GM18867 (cell line): ENCODE results near the gene PHC2.

Experiments
- ATAC-seq: cut with Tn5 transposase; IDR thresholded peaks from one replicate; pipeline ENCODE4 v1.9.1; 2021; ENCODE audit warnings: mild to moderate bottlenecking, moderate library complexity; ENCODE audit not compliant: unreplicated experiment

The PHC2 gene

DNA sequence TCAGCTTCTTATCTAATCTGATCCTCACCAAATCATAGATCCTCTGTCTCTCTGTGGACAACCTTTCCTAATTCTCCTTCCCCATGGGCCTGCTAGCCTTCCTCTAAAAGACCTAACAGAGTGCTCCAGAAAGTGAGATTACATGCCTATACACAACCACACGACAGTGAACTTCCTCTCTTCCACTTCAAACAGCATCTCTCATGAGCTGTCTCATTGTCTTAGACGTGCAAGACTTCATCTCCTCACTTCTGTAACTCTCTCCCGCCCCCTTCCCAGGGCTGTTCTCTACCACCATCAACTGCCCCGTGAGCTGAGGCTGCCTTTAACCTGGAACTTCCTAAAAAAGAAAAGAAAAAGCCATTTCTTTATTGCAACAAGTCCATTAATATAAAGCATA is 95.9 kb downstream of the PHC2 start:
- no peak for ATAC-seq

DNA sequence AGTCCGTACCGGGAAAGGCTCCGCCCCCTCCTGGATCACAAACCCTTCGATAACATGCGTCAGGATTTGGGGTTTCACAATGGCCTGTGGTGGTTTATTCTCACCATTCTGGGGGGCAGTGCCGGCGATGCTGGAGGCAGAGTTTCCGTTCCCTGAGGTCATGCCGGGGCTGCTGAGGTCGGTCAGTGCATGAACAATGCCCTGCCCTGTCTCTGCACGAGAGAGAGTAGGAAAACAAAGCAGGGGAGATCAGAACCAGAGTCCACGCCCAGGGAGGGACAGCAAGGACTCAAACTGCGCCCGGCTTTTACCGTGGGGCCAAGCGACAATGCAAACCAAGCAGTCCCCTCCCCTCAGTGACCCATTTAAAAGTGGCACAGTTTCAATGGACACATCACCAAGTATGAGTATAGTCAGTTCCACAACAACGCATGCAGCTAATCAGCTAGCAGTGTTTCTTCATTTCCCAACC is 96.8 kb downstream of the PHC2 start:
- ATAC-seq, result no peak

GRCh38 chr1:33332881-33333280 is 98.0 kb downstream of the PHC2 start:
- ATAC-seq, result no peak

GRCh38 chr1:33332357-33332789 is 98.5 kb downstream of the PHC2 start:
- no peak for ATAC-seq

DNA sequence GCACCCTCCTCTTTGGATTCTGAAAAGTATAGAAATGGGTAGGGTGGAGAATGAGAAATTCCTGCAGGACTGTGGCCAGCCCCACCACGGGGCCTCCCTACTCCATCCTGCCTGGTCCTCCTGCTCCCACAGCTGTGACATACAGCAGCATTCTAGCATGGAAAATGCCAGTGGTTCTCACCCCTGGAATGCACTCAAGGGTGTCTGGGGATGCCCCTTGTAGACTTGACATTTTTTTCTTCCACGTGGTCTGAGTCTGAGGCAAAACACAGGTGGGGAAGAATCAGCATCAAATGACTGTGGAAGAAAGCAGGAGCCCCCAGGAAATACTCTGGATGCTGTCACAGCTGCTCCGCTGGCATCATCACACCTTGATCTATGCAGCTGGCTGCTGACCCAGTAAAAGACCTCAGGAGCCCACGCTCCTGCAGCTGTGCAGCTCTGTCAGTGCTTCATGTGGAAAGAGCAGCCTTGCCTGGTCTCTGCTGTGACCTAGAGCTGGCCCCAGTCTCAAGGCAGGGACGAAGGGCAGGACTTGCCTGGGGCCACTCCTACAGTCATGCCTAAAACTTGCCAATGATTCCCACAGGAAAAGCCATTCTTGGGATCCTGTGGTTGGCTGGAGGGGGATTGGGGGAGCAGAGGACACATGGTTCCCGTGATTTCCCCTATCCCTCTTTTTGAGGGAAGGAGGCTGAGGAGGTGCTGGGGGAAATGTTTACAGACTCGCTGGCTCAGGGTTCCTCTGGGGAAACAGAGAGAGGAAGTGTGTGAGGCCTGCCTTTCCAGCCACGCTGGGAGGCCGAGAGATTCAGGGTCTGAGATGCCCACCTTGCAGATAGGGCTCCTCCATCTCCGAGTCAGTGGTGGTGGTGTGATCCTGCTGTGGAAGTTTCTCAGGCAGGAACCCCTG is 99.2 kb downstream of the PHC2 start:
- no peak for ATAC-seq

- no peak for ATAC-seq
Observed at GRCh38 chr1:33330906-33331305, 100.0 kb downstream of the PHC2 start.

GRCh38 chr1:33330361-33330890 is 100.5 kb downstream of the PHC2 start:
- ATAC-seq, result no peak

DNA sequence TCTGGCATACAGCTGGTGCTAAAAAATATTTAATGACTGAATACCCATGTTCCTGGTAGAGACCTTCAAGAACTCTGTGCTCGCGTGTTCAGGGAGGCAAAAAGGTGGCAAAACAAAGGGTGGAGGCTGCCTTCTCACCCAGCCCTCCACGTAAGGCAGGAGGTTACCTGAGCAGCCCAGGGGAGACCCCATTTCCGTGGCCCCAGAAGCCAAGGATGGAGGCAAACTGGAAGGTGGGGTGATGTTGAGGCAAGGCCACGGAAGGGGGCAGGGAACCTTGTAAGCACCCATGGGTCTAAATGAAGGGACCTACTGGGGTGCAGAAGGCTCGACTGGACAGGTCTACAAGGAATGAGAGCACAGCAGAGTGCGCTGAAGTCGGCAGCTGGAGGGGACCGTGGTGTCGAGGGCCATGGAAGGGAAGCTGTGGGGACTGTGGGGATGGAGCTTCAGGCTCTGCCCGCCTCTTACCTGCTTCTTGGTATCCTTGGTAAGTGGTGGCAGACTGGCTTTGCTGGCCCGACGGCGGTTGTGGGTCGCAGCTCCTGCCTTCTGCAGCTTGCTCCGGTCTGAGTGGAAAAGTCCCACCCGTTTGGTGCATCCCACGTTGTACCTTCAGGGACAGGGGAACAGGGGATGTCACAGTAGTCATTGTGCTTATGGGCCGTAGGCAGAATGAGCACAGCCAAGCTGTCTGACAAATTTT is 101.1 kb downstream of the PHC2 start:
- ATAC-seq, result no peak

DNA sequence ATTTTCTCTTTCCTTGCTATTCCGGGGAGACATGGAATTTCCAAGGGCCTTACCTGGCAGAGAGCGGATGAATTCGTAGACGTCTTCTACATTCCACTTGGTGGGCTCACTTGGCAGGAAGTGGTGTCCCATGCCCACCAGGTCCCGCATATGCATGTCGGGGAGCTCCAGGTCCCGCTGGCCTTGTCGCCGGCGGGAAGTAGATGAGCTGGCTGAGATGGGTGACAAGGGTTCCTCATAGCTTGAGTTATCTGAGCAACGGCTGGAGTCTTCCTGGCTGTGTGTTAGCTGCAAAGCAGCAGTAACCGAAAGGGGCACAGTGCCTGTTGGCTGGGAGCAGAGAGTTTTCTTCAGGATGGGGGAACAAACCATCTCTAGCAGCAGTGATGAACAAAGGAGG is 102.1 kb downstream of the PHC2 start:
- no peak for ATAC-seq

GRCh38 chr1:33327587-33328325 is 103.1 kb downstream of the PHC2 start:
- ATAC-seq, result no peak

- ATAC-seq, result no peak
Observed at GRCh38 chr1:33326785-33327184, 104.1 kb downstream of the PHC2 start.

DNA sequence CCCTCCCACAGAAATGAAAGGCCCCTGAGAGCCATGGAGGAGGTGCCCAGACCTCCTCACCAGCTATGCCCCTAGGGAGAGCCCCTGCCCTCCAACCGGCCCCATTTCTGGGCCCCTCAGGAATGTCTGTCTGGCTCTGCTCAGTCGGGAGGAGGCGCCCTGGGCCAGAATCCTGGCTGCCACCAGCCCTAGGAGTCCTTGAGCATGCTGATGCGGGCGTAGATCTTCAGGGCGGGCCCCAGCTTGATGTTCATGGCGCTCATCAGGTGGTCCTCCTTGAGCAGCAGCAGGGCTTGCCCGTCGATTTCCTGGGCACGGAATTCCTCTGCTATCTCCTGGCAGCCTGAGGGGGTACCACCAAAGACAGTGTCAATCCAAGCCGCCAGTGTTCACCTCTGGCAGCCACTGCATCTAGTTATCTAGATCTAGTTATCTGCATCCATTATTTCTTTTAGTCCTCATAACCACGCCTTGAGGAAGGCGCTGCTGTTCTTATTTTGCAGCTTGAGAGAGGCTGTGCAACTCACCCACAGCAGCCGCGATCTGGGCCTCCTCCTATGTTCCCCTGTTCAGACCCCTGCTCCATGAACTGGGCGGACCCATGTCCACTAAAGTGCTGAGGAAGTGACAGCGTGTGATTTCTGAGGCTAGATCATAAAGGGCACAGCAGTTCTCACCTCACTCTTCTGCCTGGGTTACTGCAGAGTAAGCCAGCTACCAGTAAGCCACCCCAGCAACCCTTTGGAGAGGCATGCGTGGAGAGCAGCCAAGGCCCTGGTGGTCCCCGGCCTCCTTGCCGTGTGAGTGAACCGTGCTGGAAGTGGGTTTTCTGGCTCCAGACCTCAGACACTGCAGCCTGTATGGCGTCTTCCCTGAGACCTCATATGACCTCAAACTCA is 106.0 kb downstream of the PHC2 start:
- no peak for ATAC-seq

DNA sequence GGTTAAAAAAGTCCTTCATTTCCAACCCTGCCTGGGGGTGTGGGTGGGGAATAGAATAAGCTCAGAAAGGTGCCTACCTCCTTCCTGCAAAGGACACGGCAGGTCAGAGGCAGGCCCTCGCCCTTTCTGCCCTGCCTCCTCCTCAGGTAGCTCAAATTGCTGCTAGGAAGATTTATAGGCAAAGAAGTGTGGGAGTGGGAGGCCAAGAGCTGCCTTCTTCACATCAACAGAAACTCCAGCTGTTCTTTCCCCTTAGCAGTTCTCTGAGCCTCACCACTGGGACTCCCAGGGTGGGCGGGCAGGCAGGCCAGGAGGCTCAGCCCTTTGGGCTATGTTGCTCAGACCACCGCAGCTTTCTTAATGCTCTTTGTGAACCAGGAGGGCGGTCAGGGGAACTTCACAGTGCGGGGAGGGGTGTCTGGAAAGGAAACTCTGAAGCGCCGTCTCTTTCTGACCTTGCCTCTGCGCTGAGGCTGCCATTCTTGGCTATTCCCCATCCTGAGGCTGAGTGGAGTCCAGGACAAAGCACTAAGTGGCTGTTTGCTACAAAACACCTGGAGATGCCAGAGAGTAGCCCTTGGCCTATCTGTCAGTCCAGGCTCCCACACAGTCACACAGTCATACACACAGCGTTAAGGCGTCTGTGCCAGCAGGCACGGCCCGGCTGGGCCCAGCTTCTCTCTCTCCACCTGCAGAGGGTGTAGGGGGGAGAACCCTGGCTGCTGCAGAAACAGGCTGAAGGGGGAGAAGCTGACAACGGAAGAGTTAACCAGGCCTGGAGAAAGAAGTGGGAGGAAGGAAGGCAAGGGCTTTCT is 107.0 kb downstream of the PHC2 start:
- no peak for ATAC-seq

DNA sequence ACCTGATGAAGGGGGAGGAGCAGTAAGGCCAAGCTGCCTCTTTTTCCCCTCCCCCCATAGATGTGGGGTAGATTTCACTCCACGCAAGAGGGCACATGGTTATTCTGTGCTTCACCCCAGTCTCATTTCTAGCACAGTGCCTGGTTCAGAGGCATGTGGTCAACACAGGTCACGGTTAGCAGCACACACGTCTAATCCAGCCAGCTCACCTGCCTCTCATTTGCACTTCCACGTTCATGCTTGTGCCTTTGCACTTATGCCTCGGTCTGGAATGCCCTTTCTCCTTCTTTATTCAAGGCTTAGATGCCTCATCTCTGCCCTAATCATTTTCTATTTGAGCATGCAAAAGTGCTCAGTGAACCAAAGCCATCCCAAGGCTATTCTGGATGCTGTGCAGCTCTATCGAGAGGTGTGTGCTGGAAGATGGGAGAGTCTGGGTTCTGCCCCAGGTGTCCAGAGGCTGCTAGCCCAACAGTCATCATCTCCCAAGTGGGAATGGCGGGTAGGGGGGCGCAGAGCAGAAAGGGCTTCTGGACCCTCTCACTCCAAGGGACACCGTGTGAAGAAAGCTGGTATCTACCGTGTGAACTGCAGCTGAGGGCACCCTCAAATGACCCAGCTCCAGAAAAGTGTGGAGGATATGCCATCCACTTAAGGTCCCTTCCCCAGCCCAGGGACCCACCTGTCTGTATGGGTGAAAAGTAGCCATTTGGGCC is 107.9 kb downstream of the PHC2 start:
- ATAC-seq, result no peak

DNA sequence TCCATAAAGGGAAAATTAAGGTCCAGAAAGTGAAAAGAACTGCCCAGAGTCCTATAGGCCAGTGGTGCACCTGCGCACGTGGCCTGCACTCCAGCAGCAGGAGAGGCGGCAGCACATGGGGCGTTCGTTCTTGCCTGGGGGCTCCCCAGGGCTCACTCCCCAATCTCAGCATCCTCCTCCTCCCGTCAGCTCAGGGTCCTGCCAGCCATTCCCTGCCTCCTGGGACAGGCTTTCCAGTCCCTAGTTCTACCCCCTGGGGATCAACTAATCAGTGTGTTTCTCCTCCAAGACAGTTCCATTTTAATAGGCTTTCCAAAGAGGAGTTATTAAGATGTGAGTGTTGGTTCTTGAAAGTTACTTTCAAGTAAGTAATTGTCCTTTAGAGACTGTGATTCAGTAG is 108.8 kb downstream of the PHC2 start:
- ATAC-seq, result no peak

GRCh38 chr1:33321178-33321577 is 109.7 kb downstream of the PHC2 start:
- no peak for ATAC-seq

GRCh38 chr1:33320619-33321165 is 110.2 kb downstream of the PHC2 start, which contains the start of gene A3GALT2:
A3GALT2 (minus strand) TSS chr1:33321098; CDS start chr1:33321098, 0 bp downstream.
- no peak for ATAC-seq

GRCh38 chr1:33319949-33320618 is 110.8 kb downstream of the PHC2 start:
- no peak for ATAC-seq
